Left ventricle myocardium inferior (tissue), 1 donor: Measurements from ENCODE around the gene CDK5R1. TPM values are rescaled to one million over a fixed set of nuclear protein-coding genes. Genes with fewer than 3 reads are reported as not detected.

Experiments used
- DNase-seq: peaks from one replicate; pipeline ENCODE4 v3.0.0-alpha.2; 2020
- H3K27ac ChIP-seq: fragments of 200-600 bp; replicated peaks from 2 replicates; pipeline ENCODE4 v1.8.0; 2021
- H3K27me3 ChIP-seq: fragments of 200-600 bp; 2 replicates; pipeline ENCODE4 v1.8.0; 2021; ENCODE audit warnings: low read depth
- H3K36me3 ChIP-seq: fragments of 200-600 bp; 2 replicates; pipeline ENCODE4 v1.8.0; 2021
- H3K4me1 ChIP-seq: fragments of 200-600 bp; 2 replicates; pipeline ENCODE4 v1.8.0; 2021
- H3K4me3 ChIP-seq: fragments of 200-600 bp; 2 replicates; pipeline ENCODE4 v1.8.0; 2021; ENCODE audit warnings: mild to moderate bottlenecking, moderate library complexity
- H3K9me3 ChIP-seq: fragments of 200-600 bp; replicated peaks from 2 replicates; pipeline ENCODE4 v1.8.0; 2021
- intact Hi-C: fragments of 100-400 bp; cut with micrococcal nuclease; formaldehyde crosslinking; loops from one replicate; pipeline ENCODE4 v1.11.0; 2022
- total RNA-seq: library from RNA; stranded (reverse); fragmentation: NEBNext Ultra II Directional; extraction: Animal tissue kit (Norgen Biotek cat#: 25700); gene quantifications from one replicate; pipeline ENCODE4 v1.2.1, GENCODE V29; 2021
- TF ChIP-seq, protein P1 (sequence below): fragments of 200-600 bp; IDR thresholded peaks from 2 replicates; pipeline ENCODE4 v1.8.0; 2021; ENCODE audit warnings: antibody characterized with exemption, mild to moderate bottlenecking, borderline replicate concordance
- donor health status: DM: no; HTN: yes; CAD: no; lungs with severe emphysema.

CDK5R1 gene
- total RNA-seq, 1 donor from 2014 or later: 1.5 TPM

DNA sequence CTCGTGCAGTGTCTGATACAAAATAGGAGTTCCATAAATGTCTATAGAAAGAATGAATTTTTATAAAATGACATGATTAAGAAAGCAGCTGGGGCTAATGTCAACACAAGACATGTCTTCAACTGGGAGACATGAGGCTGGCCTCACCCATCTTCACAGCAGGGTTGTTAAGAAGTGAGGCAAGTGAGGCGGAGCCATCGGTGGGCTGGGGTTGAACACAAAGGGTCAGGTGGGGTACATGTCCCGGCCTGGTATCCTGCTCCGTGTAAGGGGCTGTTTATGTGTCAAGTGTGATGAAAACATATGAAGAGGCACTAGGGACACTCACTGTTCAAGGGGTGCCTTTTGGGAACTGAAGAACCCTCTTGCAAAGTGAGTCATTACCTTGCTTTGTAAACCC, 22.1 kb downstream of the CDK5R1 start:
- no peak for DNase-seq
- H3K36me3 ChIP-seq: no peaks in the 10 kb centered on the region
- no peaks in the 10 kb centered on the region for H3K4me1 ChIP-seq
- TF ChIP-seq, protein P1, sequence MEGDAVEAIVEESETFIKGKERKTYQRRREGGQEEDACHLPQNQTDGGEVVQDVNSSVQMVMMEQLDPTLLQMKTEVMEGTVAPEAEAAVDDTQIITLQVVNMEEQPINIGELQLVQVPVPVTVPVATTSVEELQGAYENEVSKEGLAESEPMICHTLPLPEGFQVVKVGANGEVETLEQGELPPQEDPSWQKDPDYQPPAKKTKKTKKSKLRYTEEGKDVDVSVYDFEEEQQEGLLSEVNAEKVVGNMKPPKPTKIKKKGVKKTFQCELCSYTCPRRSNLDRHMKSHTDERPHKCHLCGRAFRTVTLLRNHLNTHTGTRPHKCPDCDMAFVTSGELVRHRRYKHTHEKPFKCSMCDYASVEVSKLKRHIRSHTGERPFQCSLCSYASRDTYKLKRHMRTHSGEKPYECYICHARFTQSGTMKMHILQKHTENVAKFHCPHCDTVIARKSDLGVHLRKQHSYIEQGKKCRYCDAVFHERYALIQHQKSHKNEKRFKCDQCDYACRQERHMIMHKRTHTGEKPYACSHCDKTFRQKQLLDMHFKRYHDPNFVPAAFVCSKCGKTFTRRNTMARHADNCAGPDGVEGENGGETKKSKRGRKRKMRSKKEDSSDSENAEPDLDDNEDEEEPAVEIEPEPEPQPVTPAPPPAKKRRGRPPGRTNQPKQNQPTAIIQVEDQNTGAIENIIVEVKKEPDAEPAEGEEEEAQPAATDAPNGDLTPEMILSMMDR: no peak
- no peaks in the 10 kb centered on the region for H3K9me3 ChIP-seq
- no peak overlapping the region for H3K4me3 ChIP-seq
- no peak overlapping the region for H3K27ac ChIP-seq
- H3K27me3 ChIP-seq: no peaks in the 10 kb centered on the region
- intact Hi-C loops: no loop called here

DNA sequence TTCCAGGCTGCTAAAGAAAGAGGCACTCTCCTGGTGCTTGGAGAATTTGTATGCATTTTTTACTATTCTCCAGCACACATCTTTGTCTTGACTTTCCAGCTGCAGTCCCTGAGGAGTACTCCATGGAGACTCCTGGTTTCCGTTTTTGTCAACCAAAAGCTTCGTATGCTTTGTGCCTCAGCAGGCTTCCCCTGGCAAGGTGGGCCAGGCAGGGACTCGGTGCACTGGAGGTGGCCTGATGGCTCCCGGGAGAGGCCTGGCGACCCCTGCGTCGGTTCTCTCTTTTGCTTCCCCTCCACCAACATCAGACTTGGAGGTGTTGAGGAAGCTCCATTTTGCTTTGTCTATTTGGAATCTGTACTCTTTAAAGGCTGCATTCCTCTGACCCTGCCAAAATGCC, 23.7 kb downstream of the CDK5R1 start:
- no peak for DNase-seq
- Histone ChIP-seq H3K27ac (no peak overlapping the region), H3K36me3 (no peaks in the 10 kb centered on the region)

DNA sequence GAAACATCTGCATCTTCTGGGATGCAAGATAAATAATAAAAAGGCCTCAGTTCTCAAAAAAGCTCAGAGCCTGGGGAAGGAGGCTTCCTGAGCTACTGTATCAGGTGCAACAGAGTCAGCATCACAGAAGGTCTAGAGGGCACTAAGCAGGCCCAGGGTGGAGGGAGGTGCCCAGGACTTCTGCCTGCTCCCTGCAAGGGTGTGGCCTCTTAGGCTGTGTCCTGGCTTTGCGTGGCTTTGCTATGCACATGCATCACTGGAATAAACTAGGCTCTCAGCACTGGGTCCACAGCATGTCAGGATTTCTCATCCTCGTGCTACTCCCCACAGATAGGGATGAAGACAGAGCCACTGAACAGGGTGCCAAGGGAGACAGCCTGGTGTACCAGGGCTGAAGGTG, 25.5 kb downstream of the CDK5R1 start:
- H3K4me3 ChIP-seq: no peak overlapping the region
- H3K36me3 ChIP-seq: no peaks in the 10 kb centered on the region
- H3K9me3 ChIP-seq: no peaks in the 10 kb centered on the region
- no peak overlapping the region for H3K27ac ChIP-seq
- peaks cover 14% of the 10 kb centered on the region for H3K4me1 ChIP-seq
- DNase-seq: no peak
- TF ChIP-seq, protein P1: no peak
- intact Hi-C loops: no loop called here
- H3K27me3 ChIP-seq: no peaks in the 10 kb centered on the region

More for the DNA sequence above, 23.7 kb downstream of the CDK5R1 start:
- Histone ChIP-seq H3K9me3 (no peaks in the 10 kb centered on the region), H3K4me1 (no peaks in the 10 kb centered on the region), H3K27me3 (no peaks in the 10 kb centered on the region), H3K4me3 (no peak overlapping the region)
- TF ChIP-seq, protein P1: no peak
- intact Hi-C loops: no loop called here

DNA sequence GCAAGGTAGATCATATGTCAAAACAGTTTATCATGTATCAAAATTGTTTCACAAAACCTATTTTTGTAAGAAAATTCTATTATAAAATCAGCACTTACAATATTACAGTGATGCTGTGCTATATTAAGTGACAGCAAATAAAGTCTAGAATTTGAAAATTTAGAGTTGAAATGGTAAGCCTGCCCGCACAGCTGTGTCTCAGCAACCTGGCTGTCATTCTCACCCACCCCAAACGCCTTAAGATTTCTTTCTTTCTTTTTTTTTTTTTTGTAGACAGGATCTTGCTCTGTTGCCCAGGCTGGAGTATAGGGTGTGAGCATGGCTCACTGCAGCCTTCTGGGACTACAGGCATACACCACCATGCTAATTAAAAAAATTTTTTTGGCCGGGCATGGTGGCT, 26.8 kb downstream of the CDK5R1 start:
- Histone ChIP-seq H3K27me3 (no peaks in the 10 kb centered on the region), H3K4me1 (peaks cover 16% of the 10 kb centered on the region), H3K36me3 (no peaks in the 10 kb centered on the region), H3K4me3 (no peak overlapping the region), H3K9me3 (no peaks in the 10 kb centered on the region), H3K27ac (no peak overlapping the region)
- DNase-seq: no peak
- intact Hi-C loops: no loop called here
- TF ChIP-seq, protein P1: no peak

DNA sequence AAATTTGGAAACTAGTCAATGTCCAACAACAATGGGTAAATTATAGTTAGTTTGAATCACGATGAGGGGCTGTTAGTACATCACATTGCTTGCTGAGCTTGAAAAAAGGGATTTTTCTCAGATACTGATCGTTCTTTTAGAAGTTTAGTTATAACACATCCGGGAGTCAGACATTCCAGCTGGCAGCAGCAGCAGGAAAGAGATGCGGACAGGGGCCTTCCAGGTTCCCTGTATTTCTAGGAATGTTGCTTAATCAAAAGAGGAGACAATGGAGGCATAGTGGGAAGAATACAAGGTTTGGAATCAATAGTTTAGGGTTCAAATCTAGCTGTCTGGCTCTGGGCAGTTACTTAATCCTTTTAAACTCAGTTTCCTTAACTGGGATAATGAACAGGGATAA, 27.8 kb downstream of the CDK5R1 start:
- TF ChIP-seq, protein P1: no peak
- no peaks in the 10 kb centered on the region for H3K9me3 ChIP-seq
- no peak for DNase-seq
- H3K27ac ChIP-seq: no peak overlapping the region
- peaks cover 23% of the 10 kb centered on the region for H3K4me1 ChIP-seq
- intact Hi-C loops: no loop called here
- no peaks in the 10 kb centered on the region for H3K36me3 ChIP-seq
- H3K4me3 ChIP-seq: no peak overlapping the region
- H3K27me3 ChIP-seq: no peaks in the 10 kb centered on the region
